Heart right ventricle (tissue), 16 donors: ENCODE data around the gene CCDC38. TPM values are rescaled to one million over a fixed set of nuclear protein-coding genes. Genes with fewer than 3 reads are reported as not detected.

Source experiments
- ATAC-seq, 8 donors: fragments of 200-7000 bp; cut with Tn5 transposase; one replicate each; pipeline ENCODE4 v1.9.1; 2020; ENCODE audit warnings: mild to moderate bottlenecking in 8 of 8, moderate library complexity in 8 of 8, moderate number of reproducible peaks in 1 of 8
- DNase-seq, 2 donors: peaks; one replicate each; pipeline ENCODE4 v3.0.0-alpha.2; 2020
- H3K27ac ChIP-seq, 10 donors: fragments of 200-600 bp; sonication (generic) in 2 of 10; one replicate each; pipeline versions ENCODE4 v1.5.0 to v1.8.0; 2020 to 2022; ENCODE audit warnings: mild to moderate bottlenecking in 3 of 10
- H3K27me3 ChIP-seq, 7 donors: fragments of 200-600 bp; one replicate each; pipeline ENCODE4 v1.8.0; 2021 to 2022; ENCODE audit warnings: mild to moderate bottlenecking in 2 of 7
- H3K36me3 ChIP-seq, 9 donors: fragments of 200-600 bp; sonication (generic) in 1 of 9; one replicate each; pipeline versions ENCODE4 v1.5.0 to v1.8.0; 2020 to 2022; ENCODE audit warnings: mild to moderate bottlenecking in 2 of 9
- H3K4me1 ChIP-seq, 9 donors: fragments of 200-600 bp; sonication (generic) in 1 of 9; one replicate each; pipeline versions ENCODE4 v1.5.0 to v1.8.0; 2020 to 2022; ENCODE audit warnings: mild to moderate bottlenecking in 4 of 9
- H3K4me3 ChIP-seq, 10 donors: fragments of 200-600 bp; sonication (generic) in 2 of 10; one replicate each; pipeline versions ENCODE4 v1.5.0 to v1.8.0; 2020 to 2022; ENCODE audit warnings: mild to moderate bottlenecking in 7 of 10, moderate library complexity in 2 of 10
- H3K9me3 ChIP-seq, 11 donors: fragments of 200-600 bp in 10 of 11; sonication (generic) in 2 of 11; one replicate each; pipeline versions ENCODE4 v1.5.0 to v1.8.0; 2013 to 2022; ENCODE audit warnings: mild to moderate bottlenecking in 2 of 11, control low read depth in 1 of 11, moderate library complexity in 1 of 11
- CTCF ChIP-seq, 9 donors: fragments of 200-600 bp; sonication (generic) in 2 of 9; IDR thresholded peaks; one replicate each; pipeline versions ENCODE4 v1.5.0 to v1.8.0; 2021 to 2022; ENCODE audit warnings: antibody characterized with exemption in 9 of 9, mild to moderate bottlenecking in 5 of 9, moderate library complexity in 1 of 9
- WGBS, 2 donors: extraction: QIAGEN DNeasy Blood & Tissue Kit; methylation state at CpG; one replicate each; pipeline ENCODE4 v1.1.7; 2013; ENCODE audit warnings: inconsistent platforms in 1 of 2; 5-methylcytosine and 5-hydroxymethylcytosine counted together
- intact Hi-C, 10 donors: fragments of 100-400 bp; cut with DNase I; formaldehyde crosslinking; loops; one replicate each; pipeline versions ENCODE4 v1.11.1 to v1.14.2; 2022
- polyA plus RNA-seq, 2 donors: library from polyadenylated mRNA; stranded (reverse); fragments of 200-250 nt; gene quantifications; one replicate each; pipeline ENCODE4 v1.2.3, GENCODE V29; 2013
- total RNA-seq, 10 donors: library from RNA; stranded (reverse); fragmentation: NEBNext Ultra II Directional in 3 of 10; extraction: Animal tissue kit (Norgen Biotek cat#: 25700) in 3 of 10; gene quantifications; one replicate each; pipeline versions ENCODE4 v1.2.1 to v1.2.4, GENCODE V29; 2021 to 2023
- donor health status: Arrhythmogenic right ventricular cardiomyopathy.
- donor health status: ischemic (EF 13 %, LVEDD 7.1; RV severe dilation, severe dysfunction).
- donor health status: healthy with polysubstance abuse.
- donor health status: DM: no; HTN: yes; CAD: no.
- donor health status: DM: no; HTN: no; CAD: no.
- donor health status: ischemic (EF 25% LVEDD 6.9; RV normal size, moderate dysfunction).
- donor health status: ischemic (EF 25% LVEDD 5.7; RV mildly dilated, moderate dysfunction).
- donor health status: healthy.
- donor health status: DM: yes; HTN: yes; CAD: no.
- donor health status: Ischemic cardiomyopathy.
- donor health status: ischemic (EF 35%, LVEDD 5.7; RV mildly dilated, moderate dysfunction).
- donor health status: nonischemic (EF 11% LVEDD 7.7; RV severe dilation, severe dysfunction).
- donor health status: DM: yes; HTN: yes; CAD: no.
- donor health status: PGD.
- donor health status: ischemic (EF 29% LVEDD 5.4; RV normal size, mild dysfunction).
- donor health status: nonischemic (EF 23%, LVEDD 6.1; RV moderate dilation, normal function).

The CCDC38 gene
- total and polyA plus RNA-seq, 12 donors: 0.01 to 0.44 (median 0.12) TPM; not detected in 6

- no peaks in the 10 kb centered on the region for H3K4me1 ChIP-seq
- WGBS, 2 donors: 75 to 77% methylated on average over 7 of the region's 7 CpGs
These were observed 19.8 kb upstream of the CCDC38 start for GRCh38 chr12:95962222-95962621.

GRCh38 chr12:95960241-95960640 is 17.8 kb upstream of the CCDC38 start:
- WGBS, 2 donors: 67 to 75% methylated on average over 5 of the region's 5 CpGs
- Histone ChIP-seq H3K4me3 (no peak overlapping the region), H3K27me3 (peaks cover 0 to 13% (median 0%) of the 10 kb centered on the region in 7 donors), H3K4me1 (no peaks in the 10 kb centered on the region), H3K27ac (no peak overlapping the region), H3K9me3 (no peaks in the 10 kb centered on the region), H3K36me3 (no peaks in the 10 kb centered on the region)
- intact Hi-C loops: no loop called here
- no peak for ATAC-seq
- no peak for TF ChIP-seq CTCF (IDR thresholded peaks at IDR 0.05)
- no peak for DNase-seq

More at GRCh38 chr12:95962222-95962621, 19.8 kb upstream of the CCDC38 start:
- no peaks in the 10 kb centered on the region for H3K9me3 ChIP-seq
- intact Hi-C loops: no loop called here
- H3K36me3 ChIP-seq: no peaks in the 10 kb centered on the region
- TF ChIP-seq CTCF (IDR thresholded peaks at IDR 0.05): no peak
- no peak overlapping the region for H3K4me3 ChIP-seq
- peaks cover 0 to 7% (median 0%) of the 10 kb centered on the region in 7 donors for H3K27me3 ChIP-seq
- no peak overlapping the region for H3K27ac ChIP-seq
- DNase-seq: no peak
- ATAC-seq: no peak

- Histone ChIP-seq H3K4me1 (no peaks in the 10 kb centered on the region), H3K9me3 (no peaks in the 10 kb centered on the region), H3K27me3 (peaks cover 0 to 13% (median 0%) of the 10 kb centered on the region in 7 donors), H3K4me3 (no peak overlapping the region), H3K36me3 (no peaks in the 10 kb centered on the region), H3K27ac (no peak overlapping the region)
- no peak for ATAC-seq
- intact Hi-C loops: no loop called here
- 54 to 60% methylated on average over 1 of the region's 1 CpG for WGBS, 2 donors
- TF ChIP-seq CTCF (IDR thresholded peaks at IDR 0.05): peak in 4 of 9 donors; percentile 9 to 25 (median 16)
- no peak for DNase-seq
These were observed 16.7 kb upstream of the CCDC38 start for GRCh38 chr12:95959107-95959506.

- WGBS, 2 donors: 61 to 66% methylated on average over 27 of the region's 27 CpGs
- Histone ChIP-seq H3K4me3 (no peak overlapping the region), H3K4me1 (no peaks in the 10 kb centered on the region), H3K27me3 (peaks cover 0 to 13% (median 0%) of the 10 kb centered on the region in 7 donors), H3K27ac (no peak overlapping the region), H3K9me3 (no peaks in the 10 kb centered on the region), H3K36me3 (no peaks in the 10 kb centered on the region)
- no peak for ATAC-seq
- intact Hi-C loops: no loop called here
- TF ChIP-seq CTCF (IDR thresholded peaks at IDR 0.05): no peak
- DNase-seq: no peak
These were observed 14.2 kb upstream of the CCDC38 start for GRCh38 chr12:95956557-95957145.
